ENCODE data around the gene LPA.

Gene LPA

DNA sequence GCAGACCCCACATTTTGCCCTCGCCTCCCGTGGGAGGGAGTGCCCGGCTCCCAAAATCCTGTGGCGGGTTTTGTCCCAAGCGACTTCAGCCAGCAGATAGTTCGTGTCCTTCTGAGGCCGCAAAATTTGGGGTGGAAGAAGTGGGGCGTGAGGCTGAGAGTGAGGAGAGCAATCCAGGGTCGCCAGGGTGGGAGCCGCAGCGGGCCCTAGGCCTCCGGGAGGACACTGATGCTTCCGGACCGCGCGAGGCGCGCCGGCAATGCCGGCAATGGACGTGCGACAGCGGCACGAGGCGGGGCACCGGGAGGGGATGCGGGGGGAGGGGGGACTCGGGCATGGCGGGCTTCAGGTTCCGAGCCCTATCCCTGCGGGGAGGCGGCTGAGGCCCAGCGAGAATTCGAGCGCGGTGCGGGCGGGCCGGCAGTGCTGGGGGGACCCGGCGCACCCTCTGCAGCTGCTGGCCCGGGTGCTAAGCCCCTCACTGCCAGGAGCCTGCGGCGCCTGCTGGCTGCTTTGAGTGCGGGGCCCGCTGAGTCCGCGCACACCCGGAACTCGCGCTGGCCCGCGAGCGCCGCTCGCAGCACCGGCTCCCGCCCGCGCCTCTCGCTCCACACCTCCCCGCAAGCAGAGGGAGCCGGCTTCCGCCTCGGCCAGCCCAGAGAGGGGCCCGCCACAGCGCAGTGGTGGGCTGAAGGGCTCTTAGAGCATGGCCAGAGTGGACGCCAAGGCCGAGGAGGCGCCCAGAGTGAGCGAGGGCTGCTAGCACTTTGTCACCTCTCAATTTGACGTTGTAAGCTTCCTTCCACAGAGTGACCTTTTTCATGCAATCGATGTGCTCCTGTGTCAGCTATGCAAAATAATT lies 143.8 kb downstream of the LPA start:
- DNase-seq (ENCODE audit: low spot score), result peak; percentile 70

DNA sequence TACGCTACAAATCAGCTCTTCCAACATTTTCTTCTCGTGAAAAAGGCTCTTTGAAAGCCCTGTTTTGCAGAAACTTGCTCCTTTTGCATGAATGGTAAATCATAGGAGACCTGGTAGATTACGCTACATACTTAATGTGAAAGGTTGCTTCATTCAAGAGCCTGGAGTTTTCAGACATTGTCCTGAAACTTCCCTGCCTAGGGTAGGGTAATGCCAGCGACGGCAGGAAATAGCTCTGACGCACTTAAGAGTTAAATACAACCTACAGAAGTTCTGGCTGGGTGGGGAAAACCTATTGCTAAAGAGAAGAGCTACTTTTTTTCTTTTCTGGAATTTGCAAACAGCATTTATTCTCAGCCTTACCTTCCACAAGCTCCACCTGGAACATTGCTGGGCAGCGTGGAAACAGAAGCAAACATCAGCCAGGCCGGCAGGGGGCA lies 144.5 kb downstream of the LPA start:
- DNase-seq (ENCODE audit: low spot score), result peak; percentile 85

DNA sequence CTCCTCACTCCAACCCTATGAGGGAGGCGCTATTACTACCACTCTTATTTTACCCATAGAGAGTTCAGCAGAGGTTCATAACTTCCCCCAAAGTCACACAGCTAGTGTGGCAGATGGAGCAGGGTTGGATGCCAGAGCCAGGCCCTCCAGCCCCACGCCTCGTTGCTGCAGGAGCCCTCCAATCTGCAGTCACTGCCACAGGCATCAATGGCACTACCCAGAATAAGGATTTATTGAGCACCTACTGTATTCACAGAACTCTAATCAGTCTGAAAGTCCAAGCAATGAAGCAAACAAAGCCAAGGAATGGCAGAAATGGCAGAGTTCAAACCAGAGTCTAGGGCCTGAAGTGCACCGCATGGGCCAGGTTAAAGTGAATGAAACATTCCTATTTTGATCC lies 144.9 kb downstream of the LPA start:
- DNase-seq (ENCODE audit: low spot score), result no peak

DNA sequence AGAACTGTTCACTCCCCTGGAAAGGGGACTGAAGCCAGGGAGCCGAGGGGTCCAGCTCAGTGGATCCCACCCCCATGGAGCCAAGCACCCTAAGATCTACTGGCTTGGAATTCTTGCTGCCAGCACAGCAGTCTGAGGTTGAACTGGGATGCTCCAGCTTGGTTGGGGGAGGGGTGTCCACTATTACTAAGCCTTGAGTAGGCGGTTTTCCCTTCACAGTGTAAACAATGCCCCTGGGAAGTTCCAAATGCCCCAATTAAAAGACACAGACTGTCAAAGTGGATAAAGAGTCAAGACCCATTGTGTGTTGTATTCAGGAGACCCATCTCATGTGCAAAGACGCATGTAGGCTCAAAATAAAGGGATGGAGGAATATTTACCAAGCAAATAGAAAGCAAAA lies 150.2 kb downstream of the LPA start:
- no peak for DNase-seq (ENCODE audit: low spot score)

DNA sequence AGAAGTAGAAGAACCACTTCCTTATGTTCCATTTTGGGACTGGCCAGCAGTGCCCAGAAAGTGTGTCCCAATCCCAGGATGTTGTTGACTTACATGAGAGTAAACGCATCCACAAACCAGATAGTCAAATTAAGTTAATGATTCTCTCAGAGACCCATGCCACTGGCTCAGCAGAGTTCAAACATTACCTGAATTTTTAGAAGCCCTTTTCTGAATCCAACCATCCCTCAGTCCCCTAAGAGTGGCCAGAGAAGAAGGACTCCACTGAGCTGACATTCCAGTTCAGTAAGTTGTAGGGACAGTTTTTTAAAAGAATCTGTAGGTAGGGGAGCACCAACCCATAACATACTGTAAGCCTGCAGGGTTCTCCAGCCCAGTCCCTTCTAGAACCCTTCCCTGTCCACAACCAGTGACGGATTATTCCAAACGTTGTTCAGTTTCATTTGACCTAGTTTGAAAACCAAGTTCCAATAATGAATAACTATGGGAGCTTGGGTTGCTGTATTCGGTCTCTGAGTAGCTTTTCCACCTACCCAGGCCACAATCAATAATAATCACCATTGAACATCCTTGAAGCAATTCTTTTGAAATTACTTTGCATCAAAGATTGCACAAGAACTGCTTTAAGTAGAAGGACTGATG lies 153.0 kb downstream of the LPA start:
- DNase-seq (ENCODE audit: low spot score), result no peak

DNA sequence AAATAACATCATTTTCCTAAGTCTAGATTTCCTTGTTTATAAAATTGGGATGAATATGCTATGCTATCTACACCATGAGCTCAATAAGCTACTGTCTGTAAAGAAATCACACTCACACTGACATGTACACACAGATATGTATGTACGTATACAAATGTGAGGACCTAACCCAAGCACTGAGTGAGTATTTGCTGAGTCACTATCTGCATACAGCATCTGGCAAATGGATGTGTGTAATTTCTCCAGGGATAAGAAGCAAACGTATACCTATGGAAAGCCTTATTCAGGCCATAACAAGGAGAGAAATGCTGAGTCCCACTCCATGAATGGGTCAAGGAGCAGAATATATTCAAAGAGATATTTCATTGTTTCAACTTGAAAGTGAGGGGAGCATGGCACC lies 153.9 kb downstream of the LPA start:
- no peak for DNase-seq (ENCODE audit: low spot score)

DNA sequence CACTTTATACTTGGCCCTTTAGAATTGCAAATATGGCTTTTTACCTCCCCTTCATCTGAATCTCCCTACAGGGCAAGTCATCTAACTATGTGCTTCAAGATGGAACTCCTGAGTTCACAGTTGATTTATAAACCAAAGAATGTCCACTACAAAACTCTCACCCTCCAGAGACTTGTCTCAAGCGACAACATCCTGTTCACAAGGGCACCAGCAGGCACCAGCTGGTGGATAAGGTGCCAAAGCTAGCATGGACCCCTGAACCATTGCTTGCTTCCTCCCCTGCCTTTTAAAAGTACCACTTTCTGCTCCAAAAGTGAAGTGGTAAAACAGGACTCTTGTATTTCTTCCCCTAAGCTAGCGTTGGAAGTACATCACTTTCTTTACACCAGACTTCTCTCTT lies 154.5 kb downstream of the LPA start:
- DNase-seq (ENCODE audit: low spot score), result no peak

DNA sequence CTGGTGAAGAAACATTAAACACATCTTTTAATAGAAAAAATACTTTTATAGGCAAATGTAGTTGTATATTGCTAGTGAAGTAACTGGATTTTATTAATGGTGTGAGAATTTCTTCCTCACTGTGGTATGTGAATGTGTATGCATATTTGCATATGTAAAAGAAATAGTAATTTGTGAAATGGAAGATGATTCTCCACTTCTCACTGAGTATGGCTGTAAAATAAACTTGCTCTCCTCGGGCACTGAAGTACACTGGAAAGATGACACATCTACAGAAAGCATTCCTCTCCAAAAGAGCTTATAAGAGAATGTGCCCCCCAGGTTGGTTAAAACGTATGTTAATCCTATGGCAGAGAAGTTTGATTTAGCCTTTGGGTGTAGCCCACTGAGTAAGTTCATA lies 155.5 kb downstream of the LPA start:
- DNase-seq (ENCODE audit: low spot score), result no peak

DNA sequence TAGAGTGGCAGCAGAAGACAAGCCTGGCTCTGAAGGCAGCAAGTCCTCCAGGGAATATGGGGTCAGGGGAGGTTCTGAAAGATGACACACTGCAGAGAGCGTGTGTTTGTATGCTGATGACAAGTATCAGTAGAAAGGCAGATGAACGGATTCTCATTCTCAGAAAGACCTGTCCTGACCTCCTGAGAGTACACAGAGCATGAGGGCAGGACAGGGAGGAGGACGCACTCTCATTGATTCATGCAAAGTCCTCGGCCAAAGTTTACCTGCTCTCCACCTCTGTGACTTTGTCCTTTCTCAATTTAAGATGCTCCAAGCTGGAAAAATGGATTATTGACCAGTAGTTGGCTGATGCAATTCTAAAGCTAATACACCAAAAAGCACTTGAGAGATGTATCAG lies 156.7 kb downstream of the LPA start:
- DNase-seq (ENCODE audit: low spot score), result no peak

DNA sequence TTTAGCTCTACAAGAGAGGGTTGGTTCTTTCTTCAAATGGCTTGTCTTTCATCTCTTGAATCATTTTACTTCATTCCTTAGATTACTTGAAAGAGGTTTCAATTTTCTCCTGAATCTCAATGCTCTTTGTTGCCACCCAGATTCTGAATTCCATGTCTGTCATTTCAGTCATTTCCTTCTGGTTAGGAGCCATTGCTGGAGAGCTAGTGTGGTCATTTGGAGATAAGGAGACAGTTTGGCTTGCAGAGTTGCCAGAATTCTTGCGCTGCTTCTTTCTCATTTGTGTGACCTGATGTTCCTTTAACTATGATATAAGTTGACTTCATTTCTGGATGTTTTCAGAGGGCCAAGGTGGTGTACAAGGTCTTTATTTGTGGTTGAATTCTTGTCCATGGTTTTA lies 158.1 kb downstream of the LPA start:
- no peak for DNase-seq (ENCODE audit: low spot score)

DNA sequence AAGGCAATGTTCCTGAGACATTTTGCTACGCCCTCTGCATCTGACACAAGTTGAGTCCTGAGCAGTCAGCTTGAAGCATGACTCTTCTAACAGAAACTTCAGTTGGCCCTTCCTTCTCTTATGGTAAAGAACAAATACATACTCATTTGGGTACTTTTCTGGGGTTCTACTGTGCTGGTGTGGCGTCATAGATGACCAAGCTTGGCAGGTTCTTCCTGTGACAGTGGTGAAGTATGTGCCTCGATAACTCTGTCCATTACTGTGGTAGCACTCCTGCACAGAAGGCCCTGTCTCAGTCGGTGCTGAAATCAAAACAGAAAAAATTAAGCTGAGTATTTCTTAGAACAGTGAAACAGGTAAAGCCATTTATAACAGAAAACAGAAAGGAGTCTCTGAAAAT lies 163.4 kb downstream of the LPA start:
- DNase-seq (ENCODE audit: low spot score), result no peak

DNA sequence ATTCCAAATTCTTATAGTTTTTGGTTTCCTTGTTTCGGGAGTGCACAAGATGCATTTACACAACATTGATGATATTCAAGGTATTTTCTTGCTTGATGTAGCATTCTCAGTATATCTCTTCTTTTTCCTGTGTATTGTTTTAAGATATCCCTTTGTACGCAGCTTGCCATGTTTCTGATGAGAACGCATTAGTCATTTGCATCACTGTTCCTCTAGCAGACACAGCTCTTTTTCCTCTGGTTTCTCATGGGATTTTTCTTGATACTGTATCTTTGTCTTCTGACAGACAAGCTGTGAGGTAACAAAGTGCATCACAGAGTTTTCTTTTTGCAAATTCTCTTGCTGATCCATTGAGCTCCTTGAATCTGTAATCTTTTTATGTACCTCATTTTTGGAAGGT lies 169.5 kb downstream of the LPA start:
- DNase-seq (ENCODE audit: low spot score), result no peak

DNA sequence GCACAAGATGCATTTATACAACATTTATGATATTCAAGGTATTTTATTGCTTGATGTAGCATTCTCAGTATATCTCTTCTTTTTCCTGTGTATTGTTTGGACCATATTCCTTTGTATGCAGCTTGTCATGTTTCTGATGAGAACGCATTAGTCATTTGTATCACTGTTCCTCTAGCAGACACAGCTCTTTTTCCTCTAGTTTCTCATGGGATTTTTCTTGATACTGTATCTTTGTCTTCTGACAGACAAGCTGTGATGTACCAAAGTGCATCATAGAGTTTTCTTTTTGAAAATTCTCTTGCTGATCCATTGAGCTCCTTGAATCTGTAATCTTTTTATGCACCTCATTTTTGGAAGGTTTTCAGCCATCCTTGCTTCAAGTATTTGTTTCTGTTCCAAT lies 175.0 kb downstream of the LPA start:
- no peak for DNase-seq (ENCODE audit: low spot score)

DNA sequence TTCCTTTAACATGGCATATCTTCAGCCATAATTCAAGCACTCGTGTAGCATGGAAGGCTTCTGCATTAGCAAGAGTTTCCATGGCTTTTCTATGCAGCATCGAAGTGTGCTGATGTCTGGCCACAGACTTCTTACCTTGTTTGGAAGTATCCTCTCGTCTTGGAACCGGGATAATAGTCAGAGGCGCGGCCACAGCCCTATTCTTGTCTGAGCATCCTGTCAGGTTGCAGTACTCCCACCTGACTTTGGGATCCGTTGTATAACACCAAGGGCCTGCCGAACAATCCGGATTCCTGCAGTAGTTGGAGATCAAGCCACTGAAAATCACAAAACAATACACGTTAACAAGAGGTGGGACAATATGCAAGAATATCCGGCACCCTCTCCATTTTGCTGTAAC lies 177.0 kb downstream of the LPA start:
- no peak for DNase-seq (ENCODE audit: low spot score)
